Hepatocyte (in vitro differentiated cells): ENCODE results near the gene JMJD1C. TPM values are rescaled to one million over a fixed set of nuclear protein-coding genes. Genes with fewer than 3 reads are reported as not detected.

Experiments used
- DNase-seq: peaks from one replicate; pipeline ENCODE4 v3.0.0-alpha.2; 2016; ENCODE audit warnings: low spot score
- H2AFZ ChIP-seq: fragments of 200-600 bp; sonication (generic); 2 replicates; pipeline ENCODE4 v1.6.0; 2016; ENCODE audit warnings: antibody characterized with exemption, mild to moderate bottlenecking
- H3K27ac ChIP-seq: fragments of 200-600 bp; sonication (generic); 2 replicates; pipeline ENCODE4 v1.5.1; 2016; ENCODE audit warnings: mild to moderate bottlenecking
- H3K27me3 ChIP-seq: fragments of 200-600 bp; sonication (generic); 2 replicates; pipeline ENCODE4 v1.6.1; 2016
- H3K36me3 ChIP-seq: fragments of 200-600 bp; sonication (generic); replicated peaks from 2 replicates; pipeline ENCODE4 v1.5.1; 2016; ENCODE audit warnings: low read depth; ENCODE audit not compliant: insufficient read depth
- H3K4me1 ChIP-seq: fragments of 200-600 bp; sonication (generic); 2 replicates; pipeline ENCODE4 v1.5.1; 2016; ENCODE audit warnings: mild to moderate bottlenecking, moderate library complexity; ENCODE audit not compliant: insufficient read depth
- H3K4me2 ChIP-seq: fragments of 200-600 bp; sonication (generic); 2 replicates; pipeline ENCODE4 v1.6.0; 2016
- H3K4me3 ChIP-seq: fragments of 200-600 bp; sonication (generic); 2 replicates; pipeline ENCODE4 v1.5.1; 2016; ENCODE audit warnings: mild to moderate bottlenecking
- H3K79me2 ChIP-seq: fragments of 200-600 bp; sonication (generic); 2 replicates; pipeline ENCODE4 v1.6.0; 2017; ENCODE audit warnings: mild to moderate bottlenecking
- H3K9me2 ChIP-seq: fragments of 200-600 bp; sonication (generic); replicated peaks from 2 replicates; pipeline ENCODE4 v1.6.0; 2017; ENCODE audit warnings: mild to moderate bottlenecking; ENCODE audit not compliant: insufficient read depth
- H3K9me3 ChIP-seq: fragments of 200-600 bp; sonication (generic); 2 replicates; pipeline ENCODE4 v1.5.1; 2016; ENCODE audit warnings: low read depth, mild to moderate bottlenecking
- H4K20me1 ChIP-seq: fragments of 200-600 bp; sonication (generic); 2 replicates; pipeline ENCODE4 v1.6.0; 2016; ENCODE audit warnings: mild to moderate bottlenecking; ENCODE audit not compliant: insufficient read depth, poor library complexity, severe bottlenecking
- CTCF ChIP-seq: fragments of 200-600 bp; sonication (generic); IDR thresholded peaks from 2 replicates; pipeline ENCODE4 v1.5.1; 2016; ENCODE audit warnings: antibody characterized with exemption, mild to moderate bottlenecking; ENCODE audit not compliant: poor library complexity
- EZH2 ChIP-seq: fragments of 200-600 bp; sonication (generic); IDR thresholded peaks from 2 replicates; pipeline ENCODE4 v1.6.1; 2016; ENCODE audit warnings: antibody characterized with exemption, mild to moderate bottlenecking, borderline replicate concordance
- EZH2phosphoT487 ChIP-seq: fragments of 200-600 bp; sonication (generic); IDR thresholded peaks from one replicate; pipeline ENCODE4 v1.6.1; 2018; ENCODE audit warnings: antibody characterized with exemption, mild to moderate bottlenecking, low read depth, moderate library complexity; ENCODE audit not compliant: unreplicated experiment, severe bottlenecking
- WGBS: methylation state at CpG from one replicate; pipeline ENCODE4 v1.1.6; 2016; ENCODE audit warnings: low lambda C conversion rate; ENCODE audit errors: missing lambda C conversion rate; 5-methylcytosine and 5-hydroxymethylcytosine counted together
- polyA plus RNA-seq: library from polyadenylated mRNA; unstranded; fragments of >200 nt; fragmentation: Nextera tagmentation; extraction: Ambion mirVana; gene quantifications from 2 replicates; pipeline ENCODE4 v1.2.1, GENCODE V29; 2016
- total RNA-seq: library from RNA; depleted of rRNA; stranded (reverse); fragments of >200 nt; gene quantifications from 2 replicates; pipeline ENCODE4 v1.2.3, GENCODE V29; 2014

The JMJD1C gene
- total and polyA plus RNA-seq, 2 experiments from 2014 or later: 43.2 to 177 TPM

- DNase-seq: no peak
- Histone ChIP-seq H3K36me3 (no peaks in the 10 kb centered on the region), H2AFZ (no peak overlapping the region), H3K27me3 (no peaks in the 10 kb centered on the region), H3K79me2 (peaks cover 14% of the 10 kb centered on the region), H3K27ac (no peak overlapping the region), H3K9me2 (no peaks in the 10 kb centered on the region), H4K20me1 (peaks cover 6% of the 10 kb centered on the region), H3K9me3 (no peaks in the 10 kb centered on the region), H3K4me2 (no peak overlapping the region), H3K4me1 (peaks cover 8% of the 10 kb centered on the region), H3K4me3 (no peak overlapping the region)
- 88% methylated on average over 6 of the region's 6 CpGs for WGBS
- TF ChIP-seq EZH2phosphoT487 (no peak), EZH2 (no peak), CTCF (no peak)
These were observed 335.9 kb downstream of the JMJD1C start for GRCh38 chr10:63129888-63130287.

DNA sequence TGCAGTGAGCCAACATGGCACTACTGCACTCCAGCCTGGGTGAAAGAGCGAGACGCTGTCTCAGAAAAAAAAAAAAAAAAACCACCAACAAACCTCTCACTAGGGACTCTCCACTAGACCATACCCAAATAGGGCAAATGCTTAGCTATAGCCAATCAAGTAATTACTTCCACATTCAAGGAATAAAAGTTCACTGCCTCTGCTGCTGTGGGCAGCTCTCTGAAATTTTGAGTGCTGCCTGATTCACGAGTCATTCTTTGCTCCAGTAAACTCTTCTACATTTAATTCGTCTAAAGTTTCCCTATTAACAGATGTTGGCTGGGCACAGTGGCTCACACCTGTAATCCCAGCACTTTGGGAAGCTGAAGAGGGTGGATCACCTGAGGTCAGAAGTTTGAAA, 337.3 kb downstream of the JMJD1C start:
- TF ChIP-seq CTCF (no peak), EZH2 (no peak), EZH2phosphoT487 (no peak)
- Histone ChIP-seq H3K27me3 (no peaks in the 10 kb centered on the region), H3K9me3 (no peaks in the 10 kb centered on the region), H3K4me2 (no peak overlapping the region), H3K36me3 (no peaks in the 10 kb centered on the region), H3K79me2 (no peaks in the 10 kb centered on the region), H2AFZ (no peak overlapping the region), H3K27ac (no peak overlapping the region), H3K4me3 (no peak overlapping the region), H3K9me2 (no peaks in the 10 kb centered on the region), H3K4me1 (no peaks in the 10 kb centered on the region), H4K20me1 (no peaks in the 10 kb centered on the region)
- 82% methylated on average over 4 of the region's 4 CpGs for WGBS
- no peak for DNase-seq

DNA sequence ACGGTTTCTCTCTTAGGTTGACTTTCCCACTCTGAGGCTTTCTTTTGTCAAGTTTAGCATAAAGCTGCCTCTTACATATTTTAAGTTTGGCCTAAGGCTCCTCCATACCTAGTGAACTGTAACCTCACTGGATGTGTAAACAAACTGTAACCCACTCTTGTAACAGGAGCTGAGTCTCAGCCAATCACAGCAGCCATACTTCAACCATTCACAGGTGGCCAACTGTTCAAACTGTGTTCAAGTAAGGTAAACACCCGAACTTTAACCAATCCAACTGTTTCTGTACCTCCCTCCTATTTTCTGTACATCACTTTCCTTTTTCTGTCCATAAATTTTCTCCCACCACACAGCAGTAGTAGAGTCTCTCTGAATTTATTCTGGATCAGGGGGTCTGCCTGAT, 340.3 kb downstream of the JMJD1C start:
- Histone ChIP-seq H3K36me3 (no peaks in the 10 kb centered on the region), H3K27me3 (no peaks in the 10 kb centered on the region), H3K27ac (no peak overlapping the region), H4K20me1 (no peaks in the 10 kb centered on the region), H3K4me2 (no peak overlapping the region), H3K9me3 (no peaks in the 10 kb centered on the region), H3K9me2 (no peaks in the 10 kb centered on the region), H3K4me3 (no peak overlapping the region), H2AFZ (no peak overlapping the region), H3K79me2 (no peaks in the 10 kb centered on the region), H3K4me1 (no peaks in the 10 kb centered on the region)
- TF ChIP-seq EZH2: no peak
- DNase-seq: no peak
- 81% methylated on average over 2 of the region's 2 CpGs for WGBS

DNA sequence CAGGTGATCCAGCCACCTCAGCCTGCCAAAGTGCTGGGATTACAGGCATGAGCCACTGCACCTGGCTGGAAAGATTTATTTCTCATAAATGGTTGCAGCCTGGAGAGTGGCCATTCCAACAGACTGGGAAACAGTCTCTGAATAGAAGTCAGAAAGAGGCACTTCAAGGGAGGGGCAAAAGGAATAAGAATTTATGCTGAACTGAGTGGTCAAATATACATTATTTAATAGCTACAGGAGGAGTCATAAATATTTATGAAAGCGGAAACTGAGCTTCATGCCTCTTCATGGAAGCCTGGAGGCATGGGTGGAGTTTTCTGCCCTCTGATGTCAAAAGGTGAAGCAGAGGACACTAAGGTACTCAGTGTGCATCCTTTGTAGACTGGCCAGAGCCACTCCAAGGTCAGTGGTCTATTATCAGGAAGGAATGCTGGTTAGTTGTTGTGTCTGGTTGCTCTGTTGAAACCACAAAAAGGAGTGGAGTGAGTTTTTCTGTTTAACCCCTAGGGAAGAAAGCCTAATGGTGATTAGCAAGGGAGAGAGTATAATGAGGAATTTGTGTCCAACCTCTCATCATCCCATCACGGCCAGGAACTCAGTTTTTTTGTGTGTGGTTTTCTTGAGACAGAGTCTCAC, 341.9 kb downstream of the JMJD1C start:
- no peaks in the 10 kb centered on the region for H3K4me1 ChIP-seq
- no peaks in the 10 kb centered on the region for H4K20me1 ChIP-seq
- no peak overlapping the region for H3K4me2 ChIP-seq
- H3K27ac ChIP-seq: no peak overlapping the region
- H3K9me2 ChIP-seq: no peaks in the 10 kb centered on the region
- no peak for DNase-seq
- no peaks in the 10 kb centered on the region for H3K27me3 ChIP-seq
- no peaks in the 10 kb centered on the region for H3K79me2 ChIP-seq
- TF ChIP-seq EZH2phosphoT487: no peak
- TF ChIP-seq EZH2: no peak
- no peak for TF ChIP-seq CTCF
- H3K9me3 ChIP-seq: no peaks in the 10 kb centered on the region
- 93% methylated on average over 2 of the region's 2 CpGs for WGBS
- no peak overlapping the region for H2AFZ ChIP-seq
- no peak overlapping the region for H3K4me3 ChIP-seq
- H3K36me3 ChIP-seq: no peaks in the 10 kb centered on the region
